22Rv1 (cell line): ENCODE measurements around the gene NRIP1.
"Not testable (repeated sequence)": the region's sequence is repeated elsewhere in the genome, so short reads cannot be mapped to it uniquely, and the experiment has no call there.

Experiments used
- H3K27ac ChIP-seq: fragments of 450-650 bp; 2 replicates; pipeline ENCODE4 v1.5.1; 2017
- ZFX ChIP-seq: fragments of 450-650 bp; IDR thresholded peaks from 2 replicates; pipeline ENCODE4 v1.6.1; 2017; ENCODE audit warnings: antibody characterized with exemption, borderline replicate concordance
- TF ChIP-seq, protein P1 (sequence below): fragments of 450-650 bp; IDR thresholded peaks from 2 replicates; pipeline ENCODE4 v1.5.1; 2017; ENCODE audit warnings: mild to moderate bottlenecking

The NRIP1 gene

DNA sequence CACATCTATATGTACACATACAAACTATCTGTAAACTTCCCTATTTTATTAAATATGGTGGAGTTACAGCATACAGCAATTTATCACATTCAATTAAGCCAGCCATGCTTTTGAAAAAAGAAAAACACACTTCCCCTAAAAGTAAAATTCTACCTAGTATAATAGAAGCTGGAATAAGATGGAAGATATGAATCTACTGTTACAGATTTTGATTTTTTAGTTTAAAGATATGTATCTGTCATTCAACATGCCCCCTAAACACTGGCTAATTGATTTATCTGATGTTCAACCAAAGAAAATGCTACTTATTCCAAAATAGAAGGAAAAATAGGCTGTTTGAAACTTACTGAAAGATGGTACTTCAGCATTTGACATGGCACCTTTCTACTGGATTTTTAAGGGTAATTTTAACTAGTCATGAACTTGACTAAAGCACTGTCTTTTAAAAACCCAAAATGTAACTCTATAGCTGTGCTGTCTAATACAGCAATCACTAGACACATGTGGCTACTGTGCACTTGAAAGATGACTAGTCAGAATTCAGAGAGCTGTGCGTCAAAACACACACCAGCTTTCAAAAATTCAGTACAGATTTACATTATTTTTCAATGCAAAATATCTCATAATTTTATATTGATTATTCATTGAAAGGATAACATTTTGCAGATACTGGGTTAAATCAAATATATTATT is 25.0 kb downstream of the NRIP1 start:
- no peak for TF ChIP-seq ZFX
- TF ChIP-seq, protein P1, sequence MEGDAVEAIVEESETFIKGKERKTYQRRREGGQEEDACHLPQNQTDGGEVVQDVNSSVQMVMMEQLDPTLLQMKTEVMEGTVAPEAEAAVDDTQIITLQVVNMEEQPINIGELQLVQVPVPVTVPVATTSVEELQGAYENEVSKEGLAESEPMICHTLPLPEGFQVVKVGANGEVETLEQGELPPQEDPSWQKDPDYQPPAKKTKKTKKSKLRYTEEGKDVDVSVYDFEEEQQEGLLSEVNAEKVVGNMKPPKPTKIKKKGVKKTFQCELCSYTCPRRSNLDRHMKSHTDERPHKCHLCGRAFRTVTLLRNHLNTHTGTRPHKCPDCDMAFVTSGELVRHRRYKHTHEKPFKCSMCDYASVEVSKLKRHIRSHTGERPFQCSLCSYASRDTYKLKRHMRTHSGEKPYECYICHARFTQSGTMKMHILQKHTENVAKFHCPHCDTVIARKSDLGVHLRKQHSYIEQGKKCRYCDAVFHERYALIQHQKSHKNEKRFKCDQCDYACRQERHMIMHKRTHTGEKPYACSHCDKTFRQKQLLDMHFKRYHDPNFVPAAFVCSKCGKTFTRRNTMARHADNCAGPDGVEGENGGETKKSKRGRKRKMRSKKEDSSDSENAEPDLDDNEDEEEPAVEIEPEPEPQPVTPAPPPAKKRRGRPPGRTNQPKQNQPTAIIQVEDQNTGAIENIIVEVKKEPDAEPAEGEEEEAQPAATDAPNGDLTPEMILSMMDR, result no peak
- no peak overlapping the region for H3K27ac ChIP-seq

DNA sequence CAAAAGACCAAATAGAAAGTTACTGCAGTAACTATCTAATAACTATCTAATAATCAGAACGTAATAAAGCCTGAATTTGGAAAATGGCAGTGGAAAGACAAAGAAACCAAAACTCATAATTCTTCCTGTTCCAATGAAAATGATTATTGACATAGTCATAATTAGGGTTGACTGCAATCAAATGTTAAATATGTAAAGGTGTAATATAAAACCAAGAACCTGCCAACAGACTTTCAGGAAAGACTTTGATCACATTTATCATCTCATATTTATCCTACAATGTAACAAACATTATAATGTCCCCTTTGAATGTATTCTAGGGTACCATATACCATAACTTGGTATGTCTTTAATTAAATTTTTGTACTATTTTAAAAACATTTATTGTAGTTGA is 26.9 kb downstream of the NRIP1 start:
- no peak overlapping the region for H3K27ac ChIP-seq

DNA sequence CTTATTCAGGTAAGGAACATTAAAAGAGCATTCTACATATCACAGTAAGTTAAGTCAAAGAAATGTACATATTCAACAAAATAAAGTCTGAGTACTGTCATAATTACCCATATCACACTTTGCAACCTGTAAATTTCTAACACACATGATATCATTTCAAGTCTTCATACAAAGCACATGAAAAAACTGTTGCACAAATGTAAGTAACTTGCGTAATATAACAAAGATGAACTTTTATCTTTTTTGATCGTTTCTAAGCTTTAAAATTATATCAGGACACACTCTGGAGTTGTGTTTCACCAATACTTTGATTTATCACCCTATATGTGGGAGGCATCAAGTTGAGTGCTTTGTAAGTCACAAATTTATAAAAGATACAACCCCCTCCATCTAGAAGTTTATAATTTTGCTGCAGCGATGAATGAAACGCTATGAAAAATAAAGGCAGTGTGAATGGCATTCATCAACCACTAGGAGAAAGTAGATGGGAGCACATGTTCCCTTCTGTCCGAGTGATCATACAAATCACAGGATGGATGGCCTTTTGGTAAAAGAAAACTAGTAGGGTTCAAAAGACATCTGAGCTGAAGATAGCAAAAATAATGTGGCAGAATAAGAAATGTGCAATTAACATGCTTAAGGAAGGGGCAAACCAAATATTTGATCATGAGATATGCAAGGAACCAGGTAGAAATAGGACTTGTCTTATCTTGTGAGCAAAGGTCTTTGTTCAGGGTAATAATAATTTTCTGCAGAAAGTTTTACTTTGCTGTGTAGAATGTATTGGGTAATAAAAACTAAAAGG is 27.5 kb downstream of the NRIP1 start:
- no peak for TF ChIP-seq ZFX
- no peak overlapping the region for H3K27ac ChIP-seq

More for the DNA sequence above, 26.9 kb downstream of the NRIP1 start:
- TF ChIP-seq ZFX, result no peak
- TF ChIP-seq, protein P1, result no peak

DNA sequence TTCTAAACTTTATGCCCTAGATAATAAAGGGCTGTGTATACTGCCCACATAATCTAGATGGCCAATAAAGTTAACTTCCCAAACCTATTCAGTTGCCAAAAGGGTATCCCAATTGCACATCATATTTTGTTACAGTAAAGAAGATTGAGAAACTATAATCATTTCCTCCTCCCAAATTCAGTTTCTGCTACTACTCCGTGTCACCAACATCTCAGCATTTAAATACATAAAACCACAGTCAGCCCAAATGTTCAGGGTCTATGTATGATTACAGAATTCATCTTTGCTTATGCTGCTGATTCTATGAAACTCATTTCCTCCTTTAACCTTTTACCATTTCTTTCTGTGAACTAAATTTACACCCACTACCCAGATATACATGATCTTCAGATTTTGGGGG is 28.6 kb downstream of the NRIP1 start:
- TF ChIP-seq ZFX, result no peak
- TF ChIP-seq, protein P1, result no peak
- no peak overlapping the region for H3K27ac ChIP-seq

DNA sequence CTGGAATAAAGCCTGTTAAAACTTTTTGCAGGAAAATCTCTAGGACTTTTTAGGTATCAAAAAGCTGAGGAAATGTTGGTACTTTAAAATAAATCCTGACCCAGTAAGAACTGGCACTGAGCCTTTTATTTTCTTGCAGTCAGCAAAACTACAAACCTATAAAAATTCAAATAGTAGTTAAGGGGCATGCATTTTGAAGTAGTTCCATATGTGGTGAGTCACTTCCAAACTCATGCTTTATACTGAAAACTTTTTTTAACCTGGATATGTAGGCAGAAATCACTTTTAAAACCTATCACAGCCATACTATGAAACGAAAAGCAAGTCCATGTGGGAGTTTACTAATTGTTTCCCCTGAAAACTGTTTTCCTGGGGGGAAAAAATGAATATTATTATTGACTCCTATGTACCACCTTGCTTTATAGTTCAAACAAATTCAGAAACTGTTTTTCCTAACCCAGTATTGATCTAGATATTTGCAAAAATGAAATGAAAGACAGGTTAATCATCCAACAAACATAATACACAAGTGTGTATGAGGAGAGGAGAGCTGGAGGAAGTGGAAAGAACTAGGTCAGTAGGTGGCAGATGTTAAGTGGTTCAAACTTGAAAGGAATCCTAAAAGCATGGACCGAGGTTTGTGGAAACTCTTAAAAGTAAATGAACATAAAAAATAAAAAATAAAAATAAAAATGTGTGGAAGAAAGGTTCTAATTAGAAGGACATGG is 30.5 kb downstream of the NRIP1 start:
- H3K27ac ChIP-seq, result no peak overlapping the region
- TF ChIP-seq ZFX, result no peak
- TF ChIP-seq, protein P1, result no peak

DNA sequence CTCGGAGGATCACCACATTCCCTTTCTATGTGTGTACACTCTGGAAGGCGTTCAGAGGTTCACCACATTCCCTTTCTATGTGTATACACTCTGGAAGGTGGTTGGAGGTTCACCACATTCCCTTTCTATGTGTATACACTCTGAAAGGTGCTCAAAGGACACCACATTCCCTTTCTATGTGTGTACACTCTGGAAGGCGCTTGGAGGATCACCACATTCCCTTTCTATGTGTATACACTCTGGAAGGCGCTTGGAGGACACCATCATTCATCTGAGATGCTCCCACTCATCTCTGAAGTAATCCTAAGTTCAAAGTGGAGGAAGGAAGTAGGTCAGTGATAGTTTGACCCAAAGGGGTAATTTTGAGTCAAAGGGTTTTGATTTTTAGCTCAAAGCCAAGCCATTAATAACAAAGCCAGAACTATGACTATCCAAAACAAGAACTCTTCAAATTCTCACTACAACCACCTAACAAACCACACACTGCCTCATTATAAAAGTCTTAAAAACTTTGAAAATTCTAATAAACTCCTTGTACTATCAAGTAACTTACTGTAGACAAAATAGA is 32.9 kb downstream of the NRIP1 start:
- H3K27ac ChIP-seq, result no peak overlapping the region
- TF ChIP-seq, protein P1, result no peak
- no peak for TF ChIP-seq ZFX

DNA sequence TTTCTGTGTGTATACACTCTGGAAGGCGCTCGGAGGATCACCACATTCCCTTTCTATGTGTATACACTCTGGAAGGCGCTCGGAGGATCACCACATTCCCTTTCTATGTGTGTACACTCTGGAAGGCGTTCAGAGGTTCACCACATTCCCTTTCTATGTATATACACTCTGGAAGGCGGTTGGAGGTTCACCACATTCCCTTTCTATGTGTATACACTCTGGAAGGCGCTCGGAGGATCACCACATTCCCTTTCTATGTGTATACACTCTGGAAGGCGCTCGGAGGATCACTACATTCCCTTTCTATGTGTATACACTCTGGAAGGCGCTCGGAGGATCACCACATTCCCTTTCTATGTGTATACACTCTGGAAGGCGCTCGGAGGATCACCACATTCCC is 33.4 kb downstream of the NRIP1 start:
- not testable (repeated sequence) for H3K27ac ChIP-seq

DNA sequence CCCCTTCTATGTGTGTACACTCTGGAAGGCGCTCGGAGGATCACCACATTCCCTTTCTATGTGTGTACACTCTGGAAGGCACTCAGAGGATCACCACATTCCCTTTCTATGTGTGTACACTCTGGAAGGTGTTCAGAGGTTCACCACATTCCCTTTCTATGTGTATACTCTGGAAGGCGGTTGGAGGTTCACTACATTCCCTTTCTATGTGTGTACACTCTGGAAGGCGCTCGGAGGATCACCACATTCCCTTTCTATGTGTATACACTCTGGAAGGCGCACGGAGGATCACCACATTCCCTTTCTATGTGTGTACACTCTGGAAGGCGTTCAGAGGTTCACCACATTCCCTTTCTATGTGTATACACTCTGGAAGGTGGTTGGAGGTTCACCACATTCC is 33.9 kb downstream of the NRIP1 start:
- H3K27ac ChIP-seq, result not testable (repeated sequence)
